Activated B cell treated with CpG ODN at 0.5 μM for 24 hours (primary cell): ENCODE measurements around the gene LGALS3. TPM values are rescaled to one million over a fixed set of nuclear protein-coding genes. Genes with fewer than 3 reads are reported as not detected.

ENCODE experiments used
- ATAC-seq: fragments of 200-7000 bp; cut with Tn5 transposase; one replicate; pipeline ENCODE4 v1.10.0; 2021; ENCODE audit warnings: low read depth, mild to moderate bottlenecking, moderate library complexity
- CTCF ChIA-PET: fragments of 350-600 bp; sonication (Branson Sonifier 250); formaldehyde crosslinking; loops from one replicate; lab custom pipeline; 2021; ENCODE audit warnings: antibody characterized with exemption; lab: Charles Lee
- POLR2A ChIA-PET: fragments of 350-600 bp; sonication (Branson Sonifier 250); formaldehyde crosslinking; loops from one replicate; lab custom pipeline; 2021; ENCODE audit warnings: antibody characterized with exemption; lab: Charles Lee
- DNase-seq: peaks from one replicate; pipeline ENCODE4 v3.0.0; 2022
- H3K27ac Mint-ChIP-seq: one replicate; pipeline ENCODE4 v1.8.0; 2020; ENCODE audit warnings: mixed read lengths
- H3K27me3 Mint-ChIP-seq: one replicate; pipeline ENCODE4 v1.8.0; 2021; ENCODE audit warnings: mixed read lengths
- H3K36me3 Mint-ChIP-seq: one replicate; pipeline ENCODE4 v1.8.0; 2021; ENCODE audit warnings: low read depth, mixed read lengths
- H3K4me1 Mint-ChIP-seq: one replicate; pipeline ENCODE4 v1.8.0; 2021; ENCODE audit warnings: mixed read lengths
- H3K4me3 Mint-ChIP-seq: one replicate; pipeline ENCODE4 v1.8.0; 2020; ENCODE audit warnings: mild to moderate bottlenecking, mixed read lengths
- H3K9me3 Mint-ChIP-seq: one replicate; pipeline ENCODE4 v1.8.0; 2020; ENCODE audit warnings: mixed read lengths
- CTCF ChIP-seq: fragments of 200-600 bp; IDR thresholded peaks from one replicate; pipeline ENCODE4 v1.8.0; 2022; ENCODE audit warnings: antibody characterized with exemption, mild to moderate bottlenecking
- intact Hi-C: fragments of 100-400 bp; cut with micrococcal nuclease; formaldehyde crosslinking; loops from one replicate; pipeline ENCODE4 v1.15.1; 2024
- total RNA-seq: library from RNA; stranded (reverse); gene quantifications from 2 replicates; pipeline ENCODE4 v1.2.3, GENCODE V29; 2022

The LGALS3 gene
- total RNA-seq, 1 donor from 2014 or later = 199 TPM

GRCh38 chr14:55139696-55140509 lies 10.9 kb downstream of the LGALS3 start:
- ATAC-seq (no peak), DNase-seq (no peak)
- H3K4me3 Mint-ChIP-seq = no peak overlapping the region
- CTCF ChIA-PET = interaction anchor here (0.6 kb wide), 1 partner anchor 23 kb away, joined by 7 read pairs; no protein-coding TSS in a partner anchor
- no peak overlapping the region for H3K27ac Mint-ChIP-seq
- no peaks in the 10 kb centered on the region for H3K27me3 Mint-ChIP-seq
- H3K4me1 Mint-ChIP-seq = no peaks in the 10 kb centered on the region
- TF ChIP-seq CTCF = no peak
- intact Hi-C loops = loop anchor here (2.0 kb wide), 1 partner anchor 15 kb away; no protein-coding TSS in a partner anchor
- no peaks in the 10 kb centered on the region for H3K9me3 Mint-ChIP-seq
- POLR2A ChIA-PET = no interaction called here
- H3K36me3 Mint-ChIP-seq = peaks cover 73% of the 10 kb centered on the region

- H3K27ac Mint-ChIP-seq = no peak overlapping the region
- no peak for ATAC-seq
- CTCF ChIA-PET = no interaction called here
Observed at GRCh38 chr14:55141825-55142224, 12.8 kb downstream of the LGALS3 start.

GRCh38 chr14:55142466-55142865 lies 13.4 kb downstream of the LGALS3 start:
- H3K9me3 Mint-ChIP-seq = no peaks in the 10 kb centered on the region
- H3K27ac Mint-ChIP-seq = no peak overlapping the region
- H3K4me3 Mint-ChIP-seq = no peak overlapping the region
- ChIA-PET CTCF (no interaction called here), POLR2A (no interaction called here)
- intact Hi-C loops = no loop called here
- H3K36me3 Mint-ChIP-seq = peaks cover 78% of the 10 kb centered on the region
- H3K27me3 Mint-ChIP-seq = no peaks in the 10 kb centered on the region
- no peak for TF ChIP-seq CTCF
- no peaks in the 10 kb centered on the region for H3K4me1 Mint-ChIP-seq
- no peak for DNase-seq
- ATAC-seq = no peak

More at GRCh38 chr14:55141825-55142224, 12.8 kb downstream of the LGALS3 start:
- DNase-seq = no peak
- intact Hi-C loops = loop anchor here (2.0 kb wide), 1 partner anchor 13 kb away; no protein-coding TSS in a partner anchor
- peaks cover 84% of the 10 kb centered on the region for H3K36me3 Mint-ChIP-seq
- no peaks in the 10 kb centered on the region for H3K4me1 Mint-ChIP-seq
- no peak overlapping the region for H3K4me3 Mint-ChIP-seq
- no peaks in the 10 kb centered on the region for H3K9me3 Mint-ChIP-seq
- no peaks in the 10 kb centered on the region for H3K27me3 Mint-ChIP-seq
- no peak for TF ChIP-seq CTCF
- POLR2A ChIA-PET = no interaction called here

GRCh38 chr14:55146425-55146824 lies 17.4 kb downstream of the LGALS3 start:
- TF ChIP-seq CTCF = no peak
- ChIA-PET CTCF (interaction anchor here (1.1 to 1.9 kb wide), 2 partner anchors 14 to 56 kb away, joined by 3 to 9 read pairs; no protein-coding TSS in a partner anchor), POLR2A (interaction anchor here (1.2 kb wide), 1 partner anchor 44 kb away, joined by 3 read pairs; no protein-coding TSS in a partner anchor)
- Mint-ChIP-seq H3K27ac (no peak overlapping the region), H3K4me1 (no peaks in the 10 kb centered on the region), H3K9me3 (no peaks in the 10 kb centered on the region), H3K4me3 (no peak overlapping the region), H3K36me3 (peaks cover 42% of the 10 kb centered on the region), H3K27me3 (no peaks in the 10 kb centered on the region)
- intact Hi-C loops = loop anchor here (2.0 kb wide), 1 partner anchor 14 kb away; no protein-coding TSS in a partner anchor
- DNase-seq = no peak
- no peak for ATAC-seq

- H3K36me3 Mint-ChIP-seq = no peaks in the 10 kb centered on the region
Observed at GRCh38 chr14:55151601-55152000, 22.5 kb downstream of the LGALS3 start.

More at GRCh38 chr14:55151601-55152000, 22.5 kb downstream of the LGALS3 start:
- H3K4me1 Mint-ChIP-seq = no peaks in the 10 kb centered on the region
- H3K4me3 Mint-ChIP-seq = no peak overlapping the region
- intact Hi-C loops = no loop called here
- no peaks in the 10 kb centered on the region for H3K27me3 Mint-ChIP-seq
- H3K9me3 Mint-ChIP-seq = no peaks in the 10 kb centered on the region
- DNase-seq (no peak), ATAC-seq (no peak)
- POLR2A ChIA-PET = interaction anchor here (0.7 kb wide), 1 partner anchor 125 kb away, joined by 4 read pairs; the partner anchor contains the start of gene WDHD1
- no peak for TF ChIP-seq CTCF
- CTCF ChIA-PET = no interaction called here
- no peak overlapping the region for H3K27ac Mint-ChIP-seq
